GM18499 (cell line): ENCODE measurements around the gene SNX33.
"Not testable (repeated sequence)": the region's sequence is repeated elsewhere in the genome, so short reads cannot be mapped to it uniquely, and the experiment has no call there.

Source experiments
- ATAC-seq: cut with Tn5 transposase; IDR thresholded peaks from one replicate; pipeline ENCODE4 v1.9.1; 2021; ENCODE audit warnings: moderate number of reproducible peaks; ENCODE audit not compliant: insufficient read depth, unreplicated experiment

The SNX33 gene

DNA sequence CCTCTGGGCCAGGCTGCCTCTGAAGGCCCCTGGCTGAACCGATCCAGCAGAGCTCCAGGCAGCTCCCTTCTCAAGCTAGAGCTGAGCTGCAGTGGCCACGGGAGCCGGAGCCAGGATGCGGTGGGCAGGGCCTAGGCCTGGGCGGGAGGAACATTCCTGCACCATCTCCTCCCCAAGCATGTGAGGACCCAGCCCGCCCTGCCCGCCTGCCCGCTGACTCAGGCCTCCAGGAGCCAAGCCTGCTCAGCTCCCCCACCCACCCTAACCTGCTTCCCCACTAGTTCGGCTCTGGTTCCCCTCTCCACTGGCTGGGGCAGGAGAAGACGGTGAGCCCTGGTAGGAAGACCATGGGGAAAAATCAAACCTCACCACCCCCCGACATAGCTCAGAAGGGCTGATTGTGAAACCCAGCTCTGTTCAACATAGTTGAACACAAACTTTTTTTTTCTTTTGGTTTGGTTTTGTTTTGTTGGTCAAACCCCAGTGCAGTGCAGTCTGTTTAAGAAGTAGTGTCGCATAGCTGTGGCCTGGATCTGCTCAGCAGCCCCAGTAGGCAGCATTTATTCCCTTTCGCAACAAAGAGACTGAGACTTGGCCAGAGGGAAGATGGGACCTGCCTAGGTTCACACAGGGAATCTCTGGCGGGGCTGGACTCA, 13.5 kb downstream of the SNX33 start:
- no peak for ATAC-seq

DNA sequence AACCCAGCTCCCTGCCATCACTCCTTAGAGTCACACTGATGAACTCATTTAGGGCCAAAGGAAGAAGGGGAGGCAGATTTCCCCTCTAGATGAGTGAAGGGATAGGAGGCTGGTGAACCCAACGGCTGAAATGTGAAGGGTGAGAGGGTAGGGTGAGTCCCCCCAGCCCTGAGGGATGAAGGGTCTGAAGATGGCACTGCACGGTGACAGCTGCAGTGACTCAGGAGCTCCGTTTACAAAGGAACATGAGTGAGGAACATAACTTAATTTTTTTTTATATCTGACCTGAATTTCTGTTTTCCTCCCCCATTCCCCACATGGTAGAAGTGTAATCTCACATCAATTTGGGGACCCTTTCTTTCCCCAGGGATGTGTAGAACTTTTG, 14.0 kb downstream of the SNX33 start:
- no peak for ATAC-seq

GRCh38 chr15:75662823-75663519, 15.3 kb downstream of the SNX33 start:
- no peak for ATAC-seq

- ATAC-seq, result no peak
These were observed 16.3 kb downstream of the SNX33 start for GRCh38 chr15:75663931-75664421.

- ATAC-seq, result no peak
These were observed 19.2 kb downstream of the SNX33 start for GRCh38 chr15:75666823-75667501.

- no peak for ATAC-seq
These were observed 21.6 kb downstream of the SNX33 start for GRCh38 chr15:75669191-75669878.

GRCh38 chr15:75669879-75670212, 22.1 kb downstream of the SNX33 start:
- ATAC-seq, result no peak

GRCh38 chr15:75671730-75672602, 24.3 kb downstream of the SNX33 start:
- ATAC-seq, result no peak

GRCh38 chr15:75672646-75673425, 25.1 kb downstream of the SNX33 start:
- ATAC-seq, result no peak

DNA sequence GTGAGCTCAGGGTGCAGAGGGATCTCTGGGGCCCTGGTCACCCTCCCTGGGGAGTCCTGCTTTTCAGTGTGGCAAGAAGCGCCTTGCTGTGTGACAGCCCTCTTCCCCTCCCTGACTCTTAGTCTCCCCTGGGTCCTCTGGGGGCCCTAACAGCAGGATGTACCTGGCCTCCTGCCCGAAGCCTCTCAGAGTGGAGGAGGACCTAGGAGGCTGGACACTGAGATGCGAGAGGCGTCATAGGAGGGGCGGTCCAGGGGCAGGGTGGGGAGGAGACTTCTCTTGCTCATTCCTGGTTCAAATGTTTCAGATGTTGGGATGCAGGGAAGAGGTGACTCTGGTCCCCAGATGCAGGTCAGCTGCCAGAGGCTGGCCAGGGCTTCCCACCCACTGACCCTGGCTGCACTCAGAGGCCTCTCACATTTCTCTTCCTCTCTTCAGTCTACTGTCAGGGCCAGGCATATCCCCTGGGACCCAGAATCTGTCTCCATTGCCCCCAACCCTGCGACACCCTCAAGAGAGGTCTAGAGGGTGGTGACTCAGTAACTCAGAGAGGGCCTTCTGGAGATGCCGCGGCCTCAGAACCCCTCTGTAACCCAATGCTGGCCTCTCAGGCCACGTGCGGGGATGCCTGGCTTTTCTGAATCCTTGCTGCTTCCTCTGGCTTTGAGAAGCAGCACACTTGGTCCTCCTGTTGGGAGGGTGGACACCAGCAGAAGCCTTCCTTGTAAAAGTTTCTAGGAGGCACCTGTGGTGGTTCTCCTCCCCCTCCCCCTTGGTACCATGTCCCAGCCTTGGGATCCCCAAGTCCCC, 25.9 kb downstream of the SNX33 start:
- ATAC-seq, result no peak

GRCh38 chr15:75674366-75674765, 26.7 kb downstream of the SNX33 start:
- ATAC-seq, result no peak

DNA sequence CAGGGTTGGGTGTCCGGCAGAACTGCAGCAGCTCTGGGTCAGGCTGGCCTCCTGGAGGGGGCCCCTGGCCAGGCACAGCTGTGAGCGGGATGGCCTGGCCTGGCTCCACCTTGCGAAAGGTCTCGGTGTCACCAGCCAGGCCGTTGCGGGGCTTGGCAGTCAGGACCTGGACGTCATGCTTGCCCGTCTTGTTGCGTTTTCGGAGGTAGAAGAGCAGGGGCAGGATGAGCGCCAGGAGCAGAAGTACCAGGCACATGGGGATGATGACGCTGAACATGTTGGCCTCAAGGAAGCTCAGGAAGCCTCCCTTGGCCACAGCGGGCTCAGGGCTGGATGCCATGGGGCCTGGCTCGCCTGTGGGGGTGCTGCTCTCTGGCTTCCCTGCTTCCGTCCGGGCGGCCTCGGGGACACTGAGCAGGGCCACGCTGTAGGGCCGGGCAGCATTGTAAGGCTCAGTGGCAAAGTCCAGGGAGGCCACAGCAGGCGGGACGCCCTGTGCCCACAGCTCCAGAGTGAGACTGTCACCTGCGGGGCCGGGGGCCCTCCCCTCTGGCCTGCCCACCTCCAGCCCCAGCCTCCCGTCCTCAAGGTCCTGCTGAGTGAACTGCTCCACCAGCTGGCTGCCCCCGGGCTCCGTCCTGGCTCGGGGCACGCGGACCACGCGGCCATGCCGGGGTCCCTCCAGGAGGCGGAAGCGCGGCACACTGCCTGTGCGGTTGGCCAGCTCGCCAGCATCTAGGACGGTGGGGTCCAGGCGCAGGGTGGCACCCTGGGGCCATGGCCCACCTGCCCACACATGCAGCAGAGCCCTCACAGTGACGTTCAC, 28.1 kb downstream of the SNX33 start:
- no peak for ATAC-seq

DNA sequence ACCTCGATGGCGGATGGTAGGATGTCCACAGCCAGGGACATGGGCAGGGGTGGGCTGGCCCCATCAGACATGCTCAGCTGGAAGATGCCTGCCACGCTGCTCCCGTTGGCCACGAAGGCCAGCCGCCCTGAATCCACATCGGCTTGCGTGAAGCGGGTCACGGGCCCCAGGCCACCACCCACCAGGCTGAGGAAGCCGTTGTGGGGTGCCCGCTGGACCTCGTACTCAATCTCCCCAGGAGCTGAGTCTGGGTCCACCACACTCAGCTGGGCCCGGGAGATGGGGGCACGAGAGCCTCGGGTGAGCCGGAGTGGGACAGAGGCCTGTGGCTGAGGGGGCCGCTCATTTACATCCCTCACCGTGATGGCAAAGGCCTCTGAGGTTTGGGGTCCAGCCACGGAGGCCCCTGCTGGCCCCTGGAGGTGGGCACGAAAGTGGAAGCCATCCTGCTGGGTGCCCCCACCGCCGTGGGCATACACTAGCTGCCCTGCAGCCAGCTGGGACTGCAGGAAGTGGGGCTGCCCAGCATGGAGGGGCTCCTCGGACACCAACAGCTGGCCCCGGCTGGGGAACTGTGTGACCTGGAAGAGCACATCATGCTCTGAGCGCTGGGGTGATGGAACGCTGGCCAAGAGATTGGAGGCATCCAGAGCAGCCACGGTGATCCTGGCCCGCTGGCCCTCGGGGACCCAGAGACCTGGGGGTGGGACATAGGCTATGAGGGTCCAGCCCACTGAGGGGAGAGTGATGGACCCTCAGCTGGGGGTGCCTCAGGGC, 29.2 kb downstream of the SNX33 start:
- no peak for ATAC-seq

DNA sequence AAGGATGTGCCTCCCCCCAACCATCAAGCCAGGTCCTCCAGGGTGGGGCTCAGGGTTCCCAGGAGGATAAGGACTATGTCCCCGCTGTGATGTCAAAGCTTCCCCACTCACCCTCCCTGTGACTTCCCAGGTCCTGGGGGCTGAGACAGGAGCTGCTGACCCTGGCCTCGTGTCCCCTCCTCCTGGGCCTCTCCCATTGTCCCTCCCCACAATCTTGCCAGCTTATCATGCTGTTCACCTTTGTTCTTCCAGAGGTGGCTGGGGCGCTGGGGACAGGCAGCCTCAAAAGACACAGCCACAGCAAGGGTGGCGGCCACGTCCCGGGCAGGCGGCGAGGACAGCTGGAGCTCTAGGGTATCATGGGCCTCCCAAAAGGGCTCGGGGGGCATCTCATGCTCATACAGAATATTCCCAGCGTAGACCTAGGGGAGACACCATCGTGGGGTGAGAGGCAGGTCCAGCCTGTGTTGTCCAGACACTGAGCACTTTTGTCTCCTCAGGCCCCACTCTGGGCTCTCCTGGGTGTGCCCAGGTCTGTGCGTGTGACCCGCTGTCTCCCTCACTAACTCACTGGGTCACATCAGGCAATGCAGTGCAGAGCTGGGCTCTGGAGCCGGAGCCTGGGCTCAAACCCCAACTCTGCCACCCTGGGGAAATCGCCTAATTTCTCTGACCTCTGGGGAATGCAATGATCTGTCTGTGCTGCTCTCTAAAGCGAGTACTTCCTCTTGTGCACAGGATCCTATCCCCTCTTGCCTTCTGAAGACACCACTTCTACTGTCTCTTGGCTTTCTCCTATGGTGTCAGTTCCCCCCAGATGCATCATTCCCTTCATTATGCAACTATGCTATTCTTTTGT, 30.0 kb downstream of the SNX33 start:
- no peak for ATAC-seq

- ATAC-seq, result not testable (repeated sequence)
These were observed 30.6 kb downstream of the SNX33 start for GRCh38 chr15:75678324-75678690.
